GM10266 (cell line): ENCODE measurements around the gene PROKR1.
"Not testable (repeated sequence)": the region's sequence is repeated elsewhere in the genome, so short reads cannot be mapped to it uniquely, and the experiment has no call there.

Experiments used
- DNase-seq: peaks from one replicate; pipeline ENCODE4 v3.0.0; 2012; ENCODE audit errors: extremely low spot score
- CTCF ChIP-seq: IDR thresholded peaks from 2 replicates; pipeline ENCODE4 v1.5.1; 2012; ENCODE audit warnings: mild to moderate bottlenecking, low read depth; ENCODE audit not compliant: control insufficient read depth, insufficient read depth; ENCODE audit errors: missing control alignments

Gene PROKR1

DNA sequence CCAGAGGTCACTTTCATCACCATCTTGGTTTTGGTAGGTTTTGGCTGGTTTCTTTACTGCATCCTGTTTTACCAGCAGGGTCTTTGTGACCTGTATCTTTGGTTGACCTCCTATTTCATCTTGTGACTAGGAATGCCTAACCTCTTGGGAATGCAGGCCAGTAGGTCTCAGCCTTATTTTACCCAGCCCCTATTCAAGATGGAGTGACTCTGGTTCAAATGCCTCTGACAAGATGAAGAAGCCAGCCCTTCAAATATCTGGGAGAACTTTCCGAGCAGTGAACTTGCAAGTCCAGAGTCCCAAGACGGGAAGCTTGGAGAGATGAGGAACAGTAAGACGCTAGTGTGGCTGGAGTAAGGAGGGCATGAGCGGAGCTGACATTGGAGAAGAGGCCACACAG, 28.6 kb downstream of the PROKR1 start:
- TF ChIP-seq CTCF: no peak
- no peak for DNase-seq

- TF ChIP-seq CTCF: no peak
- DNase-seq: no peak
Observed at GRCh38 chr2:68673631-68674030, 30.3 kb downstream of the PROKR1 start.

DNA sequence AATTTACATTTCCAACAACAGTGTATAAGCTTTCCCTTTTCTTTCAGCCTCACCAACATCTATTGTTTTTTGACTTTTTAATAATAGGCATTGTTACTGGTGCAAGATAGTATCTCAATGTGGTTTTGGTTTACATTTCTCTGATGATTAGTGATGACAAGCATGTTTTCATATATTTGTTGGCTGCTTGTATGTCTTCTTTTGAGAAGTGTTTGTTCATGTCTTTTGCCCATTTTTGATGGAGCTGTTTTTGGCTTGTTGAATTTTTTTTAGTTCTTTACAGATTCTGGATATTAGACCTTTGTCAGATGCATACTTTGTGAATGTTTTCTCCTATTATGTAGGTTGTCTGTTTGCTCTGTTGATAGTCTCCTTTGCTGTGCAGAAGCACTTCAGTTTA, 32.1 kb downstream of the PROKR1 start:
- no peak for TF ChIP-seq CTCF
- no peak for DNase-seq

GRCh38 chr2:68677837-68678236, 34.5 kb downstream of the PROKR1 start:
- DNase-seq: not testable (repeated sequence)

DNA sequence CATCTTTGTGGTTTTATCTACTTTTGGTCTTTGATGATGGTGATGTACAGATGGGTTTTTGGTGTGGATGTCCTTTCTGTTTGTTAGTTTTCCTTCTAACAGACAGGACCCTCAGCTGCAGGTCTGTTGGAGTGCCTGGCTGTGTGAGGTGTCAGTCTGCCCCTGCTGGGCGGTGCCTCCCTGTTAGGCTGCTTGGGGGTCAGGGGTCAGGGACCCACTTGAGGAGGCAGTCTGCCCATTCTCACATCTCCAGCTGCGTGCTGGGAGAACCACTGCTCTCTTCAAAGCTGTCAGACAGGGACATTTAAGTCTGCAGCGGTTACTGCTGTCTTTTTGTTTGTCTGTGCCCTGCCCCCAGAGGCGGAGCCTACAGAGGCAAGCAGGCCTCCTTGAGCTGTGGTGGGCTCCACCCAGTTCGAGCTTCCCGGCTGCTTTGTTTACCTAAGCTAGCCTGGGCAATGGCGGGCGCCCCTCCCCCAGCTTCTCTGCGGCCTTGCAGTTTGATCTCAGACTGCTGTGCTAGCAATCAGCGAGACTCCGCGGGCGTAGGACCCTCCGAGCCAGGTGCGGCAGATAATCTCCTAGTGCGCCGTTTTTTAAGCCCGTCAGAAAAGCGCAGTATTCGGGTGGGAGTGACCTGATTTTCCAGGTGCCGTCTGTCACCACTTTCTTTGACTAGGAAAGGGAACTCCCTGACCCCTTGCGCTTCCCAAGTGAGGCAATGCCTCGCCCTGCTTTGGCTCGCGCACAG, 36.0 kb downstream of the PROKR1 start:
- not testable (repeated sequence) for DNase-seq

DNA sequence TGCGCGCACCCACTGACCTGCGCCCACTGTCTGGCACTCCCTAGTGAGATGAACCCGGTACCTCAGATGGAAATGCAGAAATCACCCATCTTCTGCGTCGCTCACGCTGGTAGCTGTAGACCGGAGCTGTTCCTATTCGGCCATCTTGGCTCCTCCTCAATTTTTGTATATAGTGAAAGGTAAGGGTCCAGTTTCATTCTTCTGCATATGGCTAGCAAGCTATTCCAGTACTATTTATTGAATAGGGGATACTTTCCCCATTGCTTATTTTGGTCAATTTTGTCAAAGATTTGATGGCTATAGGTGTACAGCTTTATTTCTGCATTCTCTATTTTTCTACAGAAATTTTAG, 36.5 kb downstream of the PROKR1 start:
- DNase-seq: not testable (repeated sequence)

GRCh38 chr2:68684197-68684596, 40.8 kb downstream of the PROKR1 start:
- no peak for TF ChIP-seq CTCF
- no peak for DNase-seq

GRCh38 chr2:68686178-68686577, 42.8 kb downstream of the PROKR1 start:
- no peak for TF ChIP-seq CTCF
- DNase-seq: no peak

DNA sequence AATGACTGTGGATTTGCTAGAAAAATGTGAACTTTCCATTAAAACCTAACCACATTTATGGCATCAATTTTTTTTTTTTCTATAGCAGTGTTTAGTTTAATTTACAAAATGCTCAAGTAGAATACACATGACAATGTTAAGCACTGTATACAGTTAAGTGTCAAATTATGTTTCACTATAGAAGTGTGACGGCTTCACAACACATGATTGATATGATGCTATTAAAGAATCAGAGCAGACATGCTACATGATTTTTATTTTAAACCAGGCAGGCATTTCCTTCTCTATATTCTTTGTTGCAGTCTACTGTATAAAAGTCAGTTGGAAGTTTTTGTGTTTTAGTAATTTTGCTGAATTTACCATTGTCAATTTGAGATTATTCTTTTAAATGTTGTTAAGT, 43.6 kb downstream of the PROKR1 start:
- no peak for DNase-seq
- no peak for TF ChIP-seq CTCF
